Activated CD4-positive, alpha-beta T cell treated with anti-CD3 and anti-CD28 coated beads, Interleukin-2, amount 50 U/mL, for 24 hours (primary cell): ENCODE results near the gene CHMP6.
"Not testable (repeated sequence)": the region's sequence is repeated elsewhere in the genome, so short reads cannot be mapped to it uniquely, and the experiment has no call there.

Experiments
- DNase-seq, 2 donors: peaks; one replicate each; pipeline ENCODE4 v3.0.0-alpha.2; 2020; ENCODE audit warnings: low read depth in 1 of 2, low spot score in 1 of 2

Gene CHMP6

GRCh38 chr17:81011951-81012350 lies 20.3 kb downstream of the CHMP6 start:
- no peak for DNase-seq

DNA sequence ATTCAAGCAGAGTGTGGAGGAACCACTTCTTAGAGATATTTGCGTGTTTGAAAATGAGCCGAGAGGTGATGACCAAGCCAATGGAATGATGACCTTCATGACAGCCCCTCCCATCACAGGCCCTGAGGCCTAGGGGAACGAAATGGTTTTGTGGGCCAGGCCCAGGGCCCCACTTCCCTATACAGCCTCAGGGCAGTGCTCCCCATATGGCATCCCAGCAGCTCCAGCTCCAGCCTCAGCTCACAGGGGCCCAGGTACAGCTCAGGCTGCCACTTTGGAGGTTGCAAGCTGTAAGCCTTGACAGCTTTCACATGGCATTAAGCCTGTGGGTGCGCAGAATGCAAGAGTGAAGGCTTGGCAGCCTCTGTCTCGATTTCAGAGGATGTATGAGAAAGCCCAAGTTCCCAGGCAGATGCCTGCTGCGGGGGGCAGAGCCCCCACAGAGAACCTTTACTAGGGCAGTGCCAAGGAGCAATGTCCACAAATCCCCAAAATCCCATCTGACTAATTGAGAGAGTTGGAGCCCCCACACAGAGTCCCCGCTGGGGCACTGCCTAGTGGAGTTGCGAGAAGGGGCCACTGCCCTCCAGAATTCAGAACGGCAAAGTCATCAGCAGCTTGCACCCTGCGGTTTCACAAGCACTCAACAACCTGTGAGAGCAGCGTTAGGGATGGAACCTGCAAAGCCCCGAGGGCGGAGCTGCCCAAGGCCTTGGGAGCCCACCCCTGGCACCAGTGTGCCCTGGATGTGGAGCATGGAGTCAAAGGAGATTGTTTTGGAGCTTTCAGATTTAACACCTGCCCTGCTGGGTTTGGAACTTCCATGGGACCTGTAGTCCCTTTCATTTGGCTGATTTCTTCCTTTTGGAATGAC lies 21.2 kb downstream of the CHMP6 start:
- no peak for DNase-seq

DNA sequence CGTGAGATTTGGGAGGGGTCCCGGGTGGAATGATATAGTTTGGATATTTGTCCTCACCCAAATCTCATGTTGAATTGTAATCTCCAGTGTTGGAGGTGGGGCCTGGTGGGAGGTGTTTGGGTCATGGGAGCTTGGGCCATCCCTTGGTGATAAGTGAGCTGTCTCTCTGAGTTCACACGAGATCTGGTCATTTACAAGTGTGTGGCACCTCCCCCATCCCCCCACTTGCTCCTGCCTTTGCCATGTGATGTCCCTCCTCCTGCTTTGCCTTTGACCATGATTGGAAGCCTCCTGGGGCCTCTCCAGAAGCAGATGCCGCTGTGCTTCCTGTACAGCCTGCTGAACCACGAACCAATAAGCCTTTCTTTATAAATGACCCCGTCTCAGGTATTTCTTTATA lies 22.0 kb downstream of the CHMP6 start:
- DNase-seq, result no peak

DNA sequence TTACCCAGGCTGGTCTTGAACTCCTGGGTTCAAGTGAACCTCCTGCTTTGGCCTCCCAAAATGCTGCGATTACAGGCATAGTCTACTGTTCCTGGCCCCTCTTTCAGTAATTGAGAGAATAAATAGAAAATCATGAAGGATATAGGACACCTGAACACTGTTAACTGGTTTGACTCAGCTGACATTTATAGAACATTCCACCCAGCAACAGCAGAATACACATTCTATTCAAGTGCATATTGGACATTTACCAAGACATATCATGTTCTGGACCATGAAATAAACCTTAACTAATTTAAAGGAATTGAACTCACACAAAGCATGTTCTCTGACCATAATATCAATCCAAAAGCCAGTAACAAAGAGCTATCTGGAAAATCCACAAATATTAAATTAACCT lies 23.5 kb downstream of the CHMP6 start:
- no peak for DNase-seq

DNA sequence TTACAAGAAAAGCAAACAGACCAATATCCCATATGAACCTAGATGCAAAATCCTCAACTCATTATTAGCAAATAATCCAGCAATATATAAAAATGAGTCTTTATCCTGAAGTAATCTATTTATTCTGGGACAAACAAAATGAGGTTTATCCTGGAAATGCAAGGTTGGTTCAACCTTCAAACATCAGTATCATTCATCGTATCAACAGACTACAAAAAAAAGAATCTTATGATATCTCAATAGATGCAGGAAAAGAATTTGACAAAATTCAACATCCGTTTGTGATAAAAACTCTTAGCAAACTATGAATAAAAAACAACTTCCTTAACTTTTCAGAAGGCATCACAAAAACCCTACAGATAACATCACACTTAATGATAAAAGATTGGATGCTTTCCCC lies 24.9 kb downstream of the CHMP6 start:
- no peak for DNase-seq

DNA sequence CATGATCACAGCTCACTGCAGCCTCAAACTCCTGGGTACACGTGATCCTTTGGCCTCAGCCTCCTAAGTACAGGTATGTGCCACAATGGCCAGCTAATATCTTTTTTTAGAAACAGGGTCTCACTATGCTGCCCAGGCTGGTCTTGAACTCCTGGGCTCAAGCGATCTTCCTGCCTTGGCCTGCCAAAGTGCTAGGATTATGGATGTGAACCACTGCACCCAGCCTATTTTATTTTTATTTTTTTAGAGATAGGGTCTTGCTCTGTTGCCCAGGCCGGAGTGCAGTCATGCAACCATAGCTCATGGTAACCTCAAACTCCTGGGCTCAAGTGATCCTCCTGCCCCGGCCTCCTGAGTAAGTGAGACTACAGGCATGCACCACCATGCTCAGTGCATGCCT lies 25.7 kb downstream of the CHMP6 start:
- not testable (repeated sequence) for DNase-seq

DNA sequence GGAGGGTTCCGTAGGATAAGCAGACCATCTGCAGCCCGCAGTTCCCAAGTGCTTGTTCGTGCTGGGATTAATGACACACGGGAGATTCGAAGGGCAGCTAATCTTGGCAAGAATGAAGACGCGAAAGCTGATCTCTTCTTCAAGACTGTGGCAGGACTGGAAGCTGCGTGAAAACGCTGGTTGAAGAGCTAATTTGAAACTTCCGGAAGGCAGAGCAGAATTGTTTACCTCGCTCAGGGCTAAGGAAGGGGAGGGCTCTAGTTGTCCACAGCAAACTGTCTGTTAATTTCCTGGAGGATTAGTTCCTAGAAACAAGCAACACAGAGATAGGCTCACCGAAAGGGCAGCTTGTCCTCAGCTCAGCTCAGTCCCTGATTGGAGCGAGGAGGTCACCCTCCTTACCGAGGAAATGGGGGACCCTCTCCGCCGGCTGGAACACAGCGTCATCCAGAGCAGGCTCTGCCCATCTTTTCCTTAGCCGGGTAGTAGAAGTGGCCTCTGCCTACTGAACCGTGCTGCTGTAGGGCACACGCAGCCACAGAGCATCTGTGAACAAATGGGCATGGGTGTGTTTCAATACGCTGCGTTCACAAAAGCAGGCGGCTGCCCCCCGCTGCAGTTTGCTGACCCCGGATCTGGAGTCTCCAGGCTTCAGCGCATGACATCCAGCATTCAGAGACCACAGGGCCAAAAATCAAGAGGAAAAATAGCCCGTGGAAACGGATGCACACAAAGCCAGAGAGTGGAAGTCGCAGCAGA lies 26.6 kb downstream of the CHMP6 start:
- DNase-seq, result no peak

GRCh38 chr17:81019563-81020442 lies 28.2 kb downstream of the CHMP6 start:
- no peak for DNase-seq

DNA sequence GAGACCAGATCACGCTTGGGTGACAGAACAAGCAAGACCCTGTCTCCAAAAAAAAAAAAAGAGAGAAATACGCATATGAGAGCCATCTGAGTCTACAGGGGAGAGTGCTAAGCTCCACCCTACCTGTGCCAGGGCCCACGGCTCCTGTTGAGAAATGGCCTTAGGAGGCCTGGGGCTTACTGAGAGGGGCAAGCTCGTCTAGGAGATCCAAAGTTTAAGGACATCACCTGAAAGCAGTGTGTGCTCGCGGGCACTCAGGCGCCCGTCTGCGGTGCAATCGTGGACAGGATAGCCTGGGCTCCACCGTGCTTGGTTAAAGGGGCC lies 28.8 kb downstream of the CHMP6 start:
- DNase-seq, result no peak

GRCh38 chr17:81020767-81021497 lies 29.3 kb downstream of the CHMP6 start:
- no peak for DNase-seq

- no peak for DNase-seq
Measured at GRCh38 chr17:81021531-81022343, 30.1 kb downstream of the CHMP6 start.

- no peak for DNase-seq
Measured at GRCh38 chr17:81022344-81022676, 30.7 kb downstream of the CHMP6 start.

- no peak for DNase-seq
Measured at GRCh38 chr17:81025065-81025740, 33.6 kb downstream of the CHMP6 start.

GRCh38 chr17:81025741-81026129 lies 34.1 kb downstream of the CHMP6 start:
- DNase-seq, result no peak

GRCh38 chr17:81026266-81027036 lies 34.8 kb downstream of the CHMP6 start:
- no peak for DNase-seq

DNA sequence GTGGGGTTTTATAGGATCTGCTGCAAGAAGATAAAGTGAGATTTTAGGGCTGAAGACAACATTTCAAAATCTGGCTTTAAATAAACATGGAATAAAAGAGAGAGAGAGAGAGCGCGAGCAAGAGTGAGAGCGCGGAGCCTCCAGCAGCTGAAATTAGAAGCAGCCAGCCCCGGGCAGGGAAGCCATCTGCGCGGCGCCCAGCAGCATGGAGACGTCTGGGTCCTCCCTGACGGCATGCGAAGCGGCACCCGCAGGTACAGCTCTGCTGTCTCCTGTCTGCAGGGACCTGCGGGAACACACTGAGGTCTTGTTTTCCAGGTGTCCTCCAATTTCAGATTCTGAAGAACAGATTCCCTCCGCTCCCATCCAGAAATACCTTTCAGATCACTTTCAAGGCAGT lies 35.4 kb downstream of the CHMP6 start:
- no peak for DNase-seq

- no peak for DNase-seq
Measured at GRCh38 chr17:81027591-81028505, 36.2 kb downstream of the CHMP6 start.

- DNase-seq, result no peak
Measured at GRCh38 chr17:81028506-81028858, 36.8 kb downstream of the CHMP6 start.
